HG03521 (cell line): ENCODE measurements around the gene GALNT9.

Experiments
- ATAC-seq: cut with Tn5 transposase; IDR thresholded peaks from one replicate; pipeline ENCODE4 v1.9.1; 2021; ENCODE audit warnings: mild to moderate bottlenecking, moderate library complexity; ENCODE audit not compliant: unreplicated experiment

GALNT9 gene

GRCh38 chr12:132187646-132188450 is 141.5 kb downstream of the GALNT9 start:
- ATAC-seq: no peak

GRCh38 chr12:132186857-132187620 is 142.3 kb downstream of the GALNT9 start:
- no peak for ATAC-seq

- ATAC-seq: no peak
Observed at GRCh38 chr12:132186208-132186856, 143.1 kb downstream of the GALNT9 start.

- no peak for ATAC-seq
Observed at GRCh38 chr12:132185705-132186104, 143.7 kb downstream of the GALNT9 start.

GRCh38 chr12:132182711-132183365 is 146.6 kb downstream of the GALNT9 start:
- no peak for ATAC-seq

GRCh38 chr12:132182206-132182710 is 147.1 kb downstream of the GALNT9 start:
- no peak for ATAC-seq

- no peak for ATAC-seq
Observed at GRCh38 chr12:132181570-132182200, 147.7 kb downstream of the GALNT9 start.

GRCh38 chr12:132180648-132181546 is 148.5 kb downstream of the GALNT9 start:
- no peak for ATAC-seq

- no peak for ATAC-seq
Observed at GRCh38 chr12:132179431-132180362, 149.7 kb downstream of the GALNT9 start.

GRCh38 chr12:132178801-132179401 is 150.5 kb downstream of the GALNT9 start:
- no peak for ATAC-seq

- no peak for ATAC-seq
Observed at GRCh38 chr12:132178316-132178715, 151.1 kb downstream of the GALNT9 start.

- no peak for ATAC-seq
Observed at GRCh38 chr12:132176920-132177551, 152.4 kb downstream of the GALNT9 start.

- no peak for ATAC-seq
Observed at GRCh38 chr12:132176385-132176919, 152.9 kb downstream of the GALNT9 start.

- ATAC-seq: no peak
Observed at GRCh38 chr12:132175496-132176384, 153.6 kb downstream of the GALNT9 start.

GRCh38 chr12:132174839-132175490 is 154.4 kb downstream of the GALNT9 start:
- no peak for ATAC-seq
